Upper lobe of left lung (tissue), 4 donors: Measurements from ENCODE around the gene HSPG2.

Source experiments
- CTCF ChIP-seq, 6 experiments: fragments of 450-650 bp in 4 of 6; fragments of 200-600 bp in 2 of 6; sonication (generic) in 2 of 6; IDR thresholded peaks; one replicate each; pipeline ENCODE4 v1.5.1; 2016 to 2019; ENCODE audit warnings: antibody characterized with exemption in 6 of 6
- POLR2A ChIP-seq, 4 donors: fragments of 450-650 bp; IDR thresholded peaks; one replicate each; pipeline ENCODE4 v1.5.1; 2016 to 2017; ENCODE audit warnings: antibody characterized with exemption in 4 of 4, mild to moderate bottlenecking in 2 of 4

GRCh38 chr1:21829294-21829693 is 107.8 kb downstream of the HSPG2 start:
- TF ChIP-seq CTCF (IDR thresholded peaks at IDR 0.05) (no peak), POLR2A (IDR thresholded peaks at IDR 0.05) (no peak)
